T47D (cell line): ENCODE results near the gene COL4A1.

Source experiments
- DNase-seq, 2 experiments: peaks; one replicate each; pipeline versions ENCODE4 v3.0.0 to v3.0.0-alpha.2; 2011 to 2012; ENCODE audit warnings: low read depth in 1 of 2, low spot score in 1 of 2
- JUND ChIP-seq: IDR thresholded peaks from 2 replicates; pipeline ENCODE4 v1.6.1; 2012; ENCODE audit warnings: low read depth
- in situ Hi-C: cut with HindIII; loops from 2 replicates; pipeline ENCODE4 v1.10.0; 2016; ENCODE audit warnings: low sequenced_read_pairs, low pct_unique_long_range_greater_than_20kb

Gene COL4A1

GRCh38 chr13:110266431-110266809 is 40.5 kb downstream of the COL4A1 start:
- no peak for DNase-seq
- no peak for TF ChIP-seq JUND
- in situ Hi-C loops: no loop called here

DNA sequence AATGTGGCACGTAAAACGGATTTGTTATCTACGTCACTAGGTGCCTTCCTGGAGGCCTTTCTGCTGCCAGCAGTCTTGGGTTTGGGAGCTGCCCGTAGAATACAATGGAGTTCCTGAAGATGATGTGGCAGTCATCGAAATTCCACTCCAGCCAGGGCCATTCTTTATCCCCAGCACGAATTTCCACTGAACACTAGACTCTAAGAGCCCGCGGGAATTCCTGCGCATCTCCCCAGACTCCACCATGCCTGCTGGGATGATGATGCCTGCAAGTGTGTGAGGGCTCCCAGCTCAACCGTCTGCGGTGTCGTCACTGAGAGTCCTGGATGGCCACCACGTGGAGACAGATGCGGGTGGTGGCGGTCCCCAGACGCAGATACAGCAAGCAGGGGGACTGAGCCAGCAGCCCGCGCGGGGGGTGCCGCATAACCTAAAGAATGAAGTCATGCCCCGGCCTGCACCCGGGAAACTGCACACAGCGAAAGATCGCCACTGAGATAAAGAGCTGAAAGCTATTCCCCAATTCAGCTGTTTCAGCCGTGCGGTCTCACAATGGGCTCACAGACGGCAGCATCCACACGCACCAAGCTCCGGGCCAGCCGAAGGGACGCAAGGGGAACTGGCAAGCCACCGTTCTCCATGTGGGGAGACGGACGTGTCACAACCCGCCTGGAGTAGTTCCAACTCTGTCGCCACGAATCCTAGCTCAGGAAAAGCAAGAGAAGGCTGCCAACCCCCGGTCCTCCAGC is 41.1 kb downstream of the COL4A1 start:
- no peak for TF ChIP-seq JUND
- DNase-seq: peak in 1 of 2 experiments; percentile 10
- in situ Hi-C loops: no loop called here

GRCh38 chr13:110265341-110265681 is 41.6 kb downstream of the COL4A1 start:
- DNase-seq: no peak
- no peak for TF ChIP-seq JUND
- in situ Hi-C loops: no loop called here

DNA sequence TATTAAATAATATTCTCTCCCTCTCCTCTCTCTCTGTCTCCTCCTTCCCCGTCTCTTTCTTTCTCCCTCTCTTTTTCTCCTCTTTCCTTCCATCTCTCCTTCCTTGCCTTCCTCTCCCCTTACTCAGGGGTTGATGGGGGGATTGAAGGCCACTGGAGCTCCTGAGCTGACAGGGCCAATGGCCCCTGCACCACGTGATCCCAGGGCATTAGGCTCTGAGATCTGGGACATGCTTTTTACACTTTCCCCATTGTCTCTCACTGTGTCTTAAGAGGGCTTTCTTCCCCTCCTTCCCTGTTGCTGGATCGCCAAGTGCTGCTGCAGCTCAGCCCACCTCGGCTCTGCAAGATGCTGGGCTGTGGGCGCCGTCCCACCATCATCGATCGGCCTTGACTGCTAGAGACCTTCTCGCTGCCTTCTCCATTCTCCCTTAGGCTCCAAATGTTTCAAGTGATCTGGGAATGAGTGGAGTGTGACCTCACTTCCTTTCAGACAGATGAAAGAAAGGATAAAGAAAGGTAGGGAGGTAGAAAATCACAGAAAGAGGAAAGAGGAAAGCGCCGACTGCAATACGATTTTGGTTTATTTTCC is 42.2 kb downstream of the COL4A1 start:
- TF ChIP-seq JUND: no peak
- no peak for DNase-seq
- in situ Hi-C loops: no loop called here

DNA sequence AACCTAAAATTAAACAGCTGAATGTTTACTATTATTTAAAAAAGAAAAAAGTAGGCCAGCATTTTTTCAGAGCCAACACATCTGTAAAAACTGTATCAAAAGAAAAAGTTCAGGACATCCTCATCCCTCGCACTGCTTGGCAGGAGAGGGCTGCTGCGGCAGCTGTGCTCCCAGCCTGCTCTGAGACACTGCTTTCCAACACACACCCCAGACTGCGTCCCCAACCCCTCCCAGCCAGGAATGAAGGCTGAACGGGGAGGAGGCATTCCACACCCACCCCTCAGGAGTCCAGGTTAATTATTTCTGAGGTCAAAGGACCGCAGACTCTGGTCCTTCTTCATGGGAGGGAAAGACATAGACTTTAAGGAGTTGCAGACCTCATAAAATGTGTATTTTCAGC is 43.1 kb downstream of the COL4A1 start:
- in situ Hi-C loops: no loop called here
- TF ChIP-seq JUND: no peak

GRCh38 chr13:110263404-110263803 is 43.6 kb downstream of the COL4A1 start:
- in situ Hi-C loops: no loop called here
- no peak for TF ChIP-seq JUND
- DNase-seq: no peak

More for the DNA sequence above, 43.1 kb downstream of the COL4A1 start:
- DNase-seq: no peak

DNA sequence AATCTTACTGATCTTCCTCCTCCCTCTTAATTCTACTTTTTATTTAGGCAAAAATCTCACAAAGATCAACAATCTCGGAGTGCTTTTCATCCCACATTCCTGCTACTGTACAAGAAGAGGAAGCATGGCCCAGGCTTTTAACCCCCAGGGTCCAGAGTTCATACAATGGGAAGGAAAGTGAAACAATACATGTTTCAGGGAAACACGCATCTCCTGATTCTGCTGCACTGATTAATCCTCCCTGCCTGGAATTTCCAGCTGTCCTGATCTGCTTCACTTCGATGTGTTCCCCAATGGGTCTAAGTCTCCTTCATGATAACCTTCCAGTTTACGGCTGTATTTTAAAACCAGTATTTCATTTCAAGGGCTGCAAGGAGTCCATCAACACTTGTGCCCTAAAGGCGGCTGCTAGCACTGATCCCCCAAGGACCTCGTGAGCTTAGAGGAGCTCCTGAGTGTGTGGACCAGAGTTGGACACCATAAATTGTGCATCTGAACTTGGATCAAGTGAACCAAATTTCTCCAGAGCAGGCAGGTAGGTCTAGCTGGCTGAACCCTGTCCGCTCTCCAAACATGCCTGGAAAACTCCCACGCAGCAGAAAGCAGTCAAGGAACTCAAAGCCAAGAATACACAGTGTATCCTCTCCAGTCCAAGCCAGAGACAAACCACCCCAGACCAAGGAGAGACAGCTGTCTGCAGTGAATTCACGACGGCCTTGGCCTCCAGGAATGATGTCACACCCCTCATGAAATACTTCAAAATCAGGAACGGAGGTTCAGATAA is 44.3 kb downstream of the COL4A1 start:
- no peak for TF ChIP-seq JUND
- no peak for DNase-seq
- in situ Hi-C loops: no loop called here

DNA sequence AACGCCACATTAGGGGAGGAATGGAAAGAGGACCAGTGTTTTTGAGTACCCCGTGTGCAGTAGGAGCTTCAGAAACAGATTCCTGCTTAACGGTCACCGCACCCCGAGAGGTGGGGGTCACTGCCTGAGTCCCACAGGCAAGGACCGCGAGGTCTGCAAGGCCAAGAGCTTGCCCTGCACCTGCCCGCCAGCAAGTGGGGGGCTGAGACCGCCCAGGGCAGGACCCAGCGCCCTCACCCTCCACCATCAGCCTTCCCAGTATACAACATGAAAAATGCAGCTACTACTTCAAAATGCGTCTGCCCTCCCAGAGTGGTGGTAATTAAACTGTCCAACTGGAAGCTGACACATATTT is 44.9 kb downstream of the COL4A1 start:
- DNase-seq: no peak
- TF ChIP-seq JUND: no peak
- in situ Hi-C loops: no loop called here

GRCh38 chr13:110261166-110262081 is 45.5 kb downstream of the COL4A1 start:
- DNase-seq: no peak
- in situ Hi-C loops: no loop called here
- no peak for TF ChIP-seq JUND

GRCh38 chr13:110259651-110260050 is 47.3 kb downstream of the COL4A1 start:
- DNase-seq: no peak
- TF ChIP-seq JUND: no peak
- in situ Hi-C loops: no loop called here

DNA sequence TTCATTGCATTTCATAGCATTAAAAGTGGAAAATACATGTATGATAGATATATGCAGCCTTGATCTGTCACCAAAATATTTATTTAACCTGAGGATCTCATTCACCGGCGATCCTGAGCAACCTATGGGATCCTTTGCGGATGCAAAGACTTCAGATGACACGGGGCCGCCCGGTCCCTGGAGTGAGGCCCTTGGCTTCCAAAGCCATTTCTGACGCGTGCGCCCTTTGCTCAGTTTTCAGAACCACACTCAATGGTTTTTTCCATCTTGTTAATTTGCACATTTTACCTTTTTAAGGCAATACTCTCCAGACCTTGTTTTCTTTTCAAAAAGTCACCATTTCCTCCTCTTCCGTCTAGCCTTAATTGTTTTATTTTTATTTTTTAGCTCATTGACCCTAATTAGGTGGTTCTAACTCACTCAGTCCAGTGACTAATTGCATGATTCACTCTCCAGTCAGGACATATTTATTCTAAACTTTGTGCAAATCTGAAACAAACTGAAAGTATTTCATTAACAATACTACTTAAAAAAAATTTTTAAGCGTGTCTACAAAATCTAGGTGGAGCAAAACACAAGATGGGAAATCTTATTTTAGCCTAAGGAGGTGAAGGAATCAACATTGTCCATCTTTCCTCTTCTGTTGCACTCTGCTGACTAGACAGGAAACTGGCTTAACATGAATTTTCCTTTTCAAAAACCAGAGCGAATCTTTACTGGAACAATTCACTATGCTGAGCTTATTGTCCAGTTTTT is 47.9 kb downstream of the COL4A1 start:
- in situ Hi-C loops: no loop called here
- no peak for TF ChIP-seq JUND
- DNase-seq: no peak

GRCh38 chr13:110257408-110257807 is 49.5 kb downstream of the COL4A1 start:
- TF ChIP-seq JUND: no peak
- DNase-seq: no peak
- in situ Hi-C loops: no loop called here
